Stimulated activated CD4-positive, alpha-beta T cell treated with anti-CD3 and anti-CD28 coated beads, TNF-alpha, amount 100 ng/mL, for 4 hours (primary cell): ENCODE measurements around the gene SULT1E1.

Experiments
- DNase-seq, 3 experiments: peaks; one replicate each; pipeline ENCODE4 v3.0.0-alpha.2; 2020; ENCODE audit warnings: low read depth in 3 of 3

The SULT1E1 gene

GRCh38 chr4:69793732-69794131 is 66.2 kb downstream of the SULT1E1 start:
- DNase-seq = no peak
